Skeletal muscle satellite cell (primary cell): ENCODE measurements around the gene DMRTC2.

Source experiments
- H3K27me3 ChIP-seq: 2 replicates; pipeline ENCODE4 v1.7.0; 2013; ENCODE audit warnings: low read length; ENCODE audit not compliant: control insufficient read depth, insufficient read depth
- H3K36me3 ChIP-seq: 2 replicates; pipeline ENCODE4 v1.7.0; 2013; ENCODE audit warnings: mild to moderate bottlenecking, control low read depth, low read length; ENCODE audit not compliant: insufficient read depth
- H3K4me1 ChIP-seq: 2 replicates; pipeline ENCODE4 v1.7.0; 2013; ENCODE audit warnings: low read length; ENCODE audit not compliant: control insufficient read depth, insufficient read depth
- H3K4me2 ChIP-seq: 2 replicates; pipeline ENCODE4 v1.7.0; 2013; ENCODE audit warnings: mild to moderate bottlenecking, low read length
- H3K4me3 ChIP-seq: 2 replicates; pipeline ENCODE4 v1.7.0; 2013; ENCODE audit warnings: low read length
- H3K9ac ChIP-seq: 2 replicates; pipeline ENCODE4 v1.7.0; 2013; ENCODE audit warnings: mild to moderate bottlenecking, low read depth, low read length, moderate library complexity
- H3K9me3 ChIP-seq: replicated peaks from 2 replicates; pipeline ENCODE4 v1.7.0; 2013; ENCODE audit warnings: mild to moderate bottlenecking, control low read depth, low read length

DMRTC2 gene

GRCh38 chr19:41883821-41884733, 39.2 kb downstream of the DMRTC2 start:
- peak overlapping the region; percentile 82 for H3K4me3 ChIP-seq

GRCh38 chr19:41886761-41887710, 42.2 kb downstream of the DMRTC2 start:
- H3K36me3 ChIP-seq, result peaks cover 24% of the 10 kb centered on the region
- peak overlapping the region; percentile 1 for H3K9ac ChIP-seq
- no peaks in the 10 kb centered on the region for H3K9me3 ChIP-seq
- H3K4me1 ChIP-seq, result peaks cover 31% of the 10 kb centered on the region
- no peak overlapping the region for H3K4me3 ChIP-seq
- peak overlapping the region; percentile 13 for H3K4me2 ChIP-seq
- H3K27me3 ChIP-seq, result no peaks in the 10 kb centered on the region

More at GRCh38 chr19:41883821-41884733, 39.2 kb downstream of the DMRTC2 start:
- no peaks in the 10 kb centered on the region for H3K9me3 ChIP-seq
- H3K9ac ChIP-seq, result peak overlapping the region; percentile 96
- H3K4me1 ChIP-seq, result peaks cover 31% of the 10 kb centered on the region
- peak overlapping the region; percentile 88 for H3K4me2 ChIP-seq
- peaks cover 8% of the 10 kb centered on the region for H3K36me3 ChIP-seq
- no peaks in the 10 kb centered on the region for H3K27me3 ChIP-seq

- no peak overlapping the region for H3K4me3 ChIP-seq
- peaks cover 24% of the 10 kb centered on the region for H3K4me1 ChIP-seq
- H3K9ac ChIP-seq, result no peak overlapping the region
- H3K4me2 ChIP-seq, result no peak overlapping the region
- no peaks in the 10 kb centered on the region for H3K27me3 ChIP-seq
- H3K36me3 ChIP-seq, result peaks cover 31% of the 10 kb centered on the region
- H3K9me3 ChIP-seq, result no peaks in the 10 kb centered on the region
Measured at GRCh38 chr19:41887711-41888382, 43.0 kb downstream of the DMRTC2 start.

- Histone ChIP-seq H3K9ac (no peak overlapping the region), H3K27me3 (no peaks in the 10 kb centered on the region), H3K4me1 (peaks cover 24% of the 10 kb centered on the region), H3K36me3 (peaks cover 34% of the 10 kb centered on the region), H3K9me3 (no peaks in the 10 kb centered on the region), H3K4me3 (no peak overlapping the region), H3K4me2 (no peak overlapping the region)
Measured at GRCh38 chr19:41888926-41889325, 44.1 kb downstream of the DMRTC2 start.

- H3K9ac ChIP-seq, result no peak overlapping the region
- no peak overlapping the region for H3K4me2 ChIP-seq
- no peaks in the 10 kb centered on the region for H3K27me3 ChIP-seq
- H3K4me3 ChIP-seq, result no peak overlapping the region
- H3K36me3 ChIP-seq, result peaks cover 41% of the 10 kb centered on the region
- no peaks in the 10 kb centered on the region for H3K9me3 ChIP-seq
- H3K4me1 ChIP-seq, result peaks cover 21% of the 10 kb centered on the region
Measured at GRCh38 chr19:41889896-41890295, 45.1 kb downstream of the DMRTC2 start.

GRCh38 chr19:41890936-41891335, 46.1 kb downstream of the DMRTC2 start:
- no peak overlapping the region for H3K9ac ChIP-seq
- no peaks in the 10 kb centered on the region for H3K27me3 ChIP-seq
- no peaks in the 10 kb centered on the region for H3K9me3 ChIP-seq
- H3K4me1 ChIP-seq, result peaks cover 18% of the 10 kb centered on the region
- peaks cover 50% of the 10 kb centered on the region for H3K36me3 ChIP-seq
- no peak overlapping the region for H3K4me3 ChIP-seq
- no peak overlapping the region for H3K4me2 ChIP-seq

GRCh38 chr19:41892173-41892902, 47.5 kb downstream of the DMRTC2 start:
- no peak overlapping the region for H3K4me3 ChIP-seq
- H3K9me3 ChIP-seq, result no peaks in the 10 kb centered on the region
- H3K36me3 ChIP-seq, result peaks cover 50% of the 10 kb centered on the region
- H3K4me1 ChIP-seq, result peaks cover 5% of the 10 kb centered on the region
- H3K4me2 ChIP-seq, result no peak overlapping the region
- H3K27me3 ChIP-seq, result no peaks in the 10 kb centered on the region
- no peak overlapping the region for H3K9ac ChIP-seq

- Histone ChIP-seq H3K36me3 (peaks cover 57% of the 10 kb centered on the region), H3K9me3 (no peaks in the 10 kb centered on the region), H3K27me3 (no peaks in the 10 kb centered on the region), H3K4me2 (no peak overlapping the region), H3K9ac (no peak overlapping the region), H3K4me1 (no peaks in the 10 kb centered on the region), H3K4me3 (no peak overlapping the region)
Measured at GRCh38 chr19:41893899-41894298, 49.1 kb downstream of the DMRTC2 start.

GRCh38 chr19:41894350-41894749, 49.5 kb downstream of the DMRTC2 start:
- no peak overlapping the region for H3K9ac ChIP-seq
- H3K4me1 ChIP-seq, result no peaks in the 10 kb centered on the region
- no peak overlapping the region for H3K4me2 ChIP-seq
- H3K27me3 ChIP-seq, result no peaks in the 10 kb centered on the region
- H3K9me3 ChIP-seq, result no peaks in the 10 kb centered on the region
- H3K36me3 ChIP-seq, result peaks cover 55% of the 10 kb centered on the region
- no peak overlapping the region for H3K4me3 ChIP-seq

- H3K9me3 ChIP-seq, result no peaks in the 10 kb centered on the region
- no peaks in the 10 kb centered on the region for H3K4me1 ChIP-seq
- no peaks in the 10 kb centered on the region for H3K27me3 ChIP-seq
- no peak overlapping the region for H3K4me3 ChIP-seq
- H3K36me3 ChIP-seq, result peaks cover 59% of the 10 kb centered on the region
- no peak overlapping the region for H3K4me2 ChIP-seq
- H3K9ac ChIP-seq, result no peak overlapping the region
Measured at GRCh38 chr19:41895745-41896580, 51.1 kb downstream of the DMRTC2 start.
